ENCODE data around the gene HABP2.

Gene HABP2

GRCh38 chr10:113529575-113529974, 23.3 kb upstream of the HABP2 start:
- H3K14ac ChIP-seq (ENCODE audit: low read length): no peak overlapping the region
- no peak overlapping the region for H2BK12ac ChIP-seq (ENCODE audit: low read length)

DNA sequence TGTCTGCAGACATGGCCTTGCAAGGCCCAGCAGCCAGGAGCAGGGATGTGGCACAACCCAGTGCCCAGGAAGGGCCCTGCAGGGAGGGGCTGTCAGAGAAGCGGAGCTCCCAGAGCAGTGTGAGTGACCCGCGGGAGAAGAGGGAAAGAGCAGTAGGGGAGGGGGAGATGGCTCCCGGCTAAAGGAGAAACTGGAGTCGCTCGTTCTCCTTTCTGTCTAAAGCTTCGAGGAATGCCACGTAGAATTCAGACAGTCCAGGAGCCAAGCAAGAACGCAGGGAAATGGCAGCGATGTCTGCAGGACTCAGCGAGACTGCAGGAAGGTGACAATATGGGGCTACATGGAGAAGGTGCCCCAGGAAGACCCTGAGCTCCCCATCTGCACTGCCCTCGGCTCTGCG, 22.4 kb upstream of the HABP2 start:
- no peak overlapping the region for H3K14ac ChIP-seq (ENCODE audit: low read length)
- whole genome bisulfite sequencing, 2 donors (ENCODE audit: extremely low coverage in 2 of 2, insufficient read length in 2 of 2, insufficient replicate concordance in 1 of 2): no CpG with 5 or more reads among the region's 13 CpGs
- H3K18ac ChIP-seq (ENCODE audit: low read length): peak overlapping the region; percentile 44
- H2BK15ac ChIP-seq (ENCODE audit: low read length): no peak overlapping the region
- no peak overlapping the region for H3K27ac ChIP-seq (replicated peaks; ENCODE audit: low read length)
- no peak overlapping the region for H3K9ac ChIP-seq (ENCODE audit: low read depth, low read length, poor library complexity)
- H3K36me3 ChIP-seq (replicated peaks in 1 of 2; ENCODE audit: control insufficient read depth in 2 of 2, insufficient read depth in 2 of 2, low read length in 2 of 2): no peaks in the 10 kb centered on the region
- no peak overlapping the region for H4K91ac ChIP-seq (ENCODE audit: low read depth, low read length, poor library complexity)
- H2BK5ac ChIP-seq (ENCODE audit: low read length): no peak overlapping the region
- H4K8ac ChIP-seq (ENCODE audit: low read depth, low read length): no peak overlapping the region
- no peak overlapping the region for H2BK12ac ChIP-seq (ENCODE audit: low read length)
- DNase-seq (ENCODE audit: low spot score): no peak
- no peak overlapping the region for H3K23ac ChIP-seq (ENCODE audit: low read depth, low read length, poor library complexity)
- H3K4me1 ChIP-seq (ENCODE audit: control insufficient read depth in 2 of 2, insufficient read depth in 1 of 2, low read depth in 1 of 2, low read length in 2 of 2): peaks cover 0 to 4% of the 10 kb centered on the region in 2 donors
- peaks cover 0 to 8% (median 0%) of the 10 kb centered on the region in 3 experiments for H3K27me3 ChIP-seq (ENCODE audit: control insufficient read depth in 3 of 3, insufficient read depth in 3 of 3, low read depth in 1 of 3, low read length in 3 of 3)
- no peak overlapping the region for H2AFZ ChIP-seq (ENCODE audit: low read length)
- H2AK5ac ChIP-seq (ENCODE audit: low read depth, low read length): no peak overlapping the region
- no peak overlapping the region for H3K4ac ChIP-seq (ENCODE audit: low read length)
- no peak overlapping the region for H2BK120ac ChIP-seq (ENCODE audit: low read depth, low read length)
- no peaks in the 10 kb centered on the region for H3K9me3 ChIP-seq (replicated peaks in 1 of 2; ENCODE audit: control insufficient read depth in 2 of 2, insufficient read depth in 1 of 2, low read depth in 1 of 2, low read length in 2 of 2)
- H3K4me2 ChIP-seq (ENCODE audit: insufficient read depth, low read length, poor library complexity, severe bottlenecking): no peak overlapping the region
- H3K79me1 ChIP-seq (ENCODE audit: low read depth, low read length): no peaks in the 10 kb centered on the region
- H3K4me3 ChIP-seq (ENCODE audit: low read length in 2 of 2): no peak overlapping the region

More at GRCh38 chr10:113529575-113529974, 23.3 kb upstream of the HABP2 start:
- Histone ChIP-seq H3K27ac (replicated peaks; ENCODE audit: low read length) (no peak overlapping the region), H3K79me1 (ENCODE audit: low read depth, low read length) (no peaks in the 10 kb centered on the region), H3K4me2 (ENCODE audit: insufficient read depth, low read length, poor library complexity, severe bottlenecking) (no peak overlapping the region), H2AK5ac (ENCODE audit: low read depth, low read length) (no peak overlapping the region), H3K4me1 (ENCODE audit: control insufficient read depth in 2 of 2, insufficient read depth in 1 of 2, low read depth in 1 of 2, low read length in 2 of 2) (peaks cover 0 to 4% of the 10 kb centered on the region in 2 donors), H2BK120ac (ENCODE audit: low read depth, low read length) (no peak overlapping the region), H3K4ac (ENCODE audit: low read length) (no peak overlapping the region), H3K4me3 (ENCODE audit: low read length in 2 of 2) (no peak overlapping the region), H2AFZ (ENCODE audit: low read length) (no peak overlapping the region), H4K91ac (ENCODE audit: low read depth, low read length, poor library complexity) (no peak overlapping the region), H3K9ac (ENCODE audit: low read depth, low read length, poor library complexity) (no peak overlapping the region), H2BK15ac (ENCODE audit: low read length) (no peak overlapping the region), H3K18ac (ENCODE audit: low read length) (peak overlapping the region; percentile 79), H3K9me3 (replicated peaks in 1 of 2; ENCODE audit: control insufficient read depth in 2 of 2, insufficient read depth in 1 of 2, low read depth in 1 of 2, low read length in 2 of 2) (no peaks in the 10 kb centered on the region), H3K36me3 (replicated peaks in 1 of 2; ENCODE audit: control insufficient read depth in 2 of 2, insufficient read depth in 2 of 2, low read length in 2 of 2) (no peaks in the 10 kb centered on the region), H3K27me3 (ENCODE audit: control insufficient read depth in 3 of 3, insufficient read depth in 3 of 3, low read depth in 1 of 3, low read length in 3 of 3) (peaks cover 0 to 8% (median 0%) of the 10 kb centered on the region in 3 experiments), H2BK5ac (ENCODE audit: low read length) (no peak overlapping the region), H4K8ac (ENCODE audit: low read depth, low read length) (no peak overlapping the region), H3K23ac (ENCODE audit: low read depth, low read length, poor library complexity) (no peak overlapping the region)
- no CpG with 5 or more reads among the region's 8 CpGs for WGBS, 2 donors (ENCODE audit: extremely low coverage in 2 of 2, insufficient read length in 2 of 2, insufficient replicate concordance in 1 of 2)
- no peak for DNase-seq (ENCODE audit: low spot score)

DNA sequence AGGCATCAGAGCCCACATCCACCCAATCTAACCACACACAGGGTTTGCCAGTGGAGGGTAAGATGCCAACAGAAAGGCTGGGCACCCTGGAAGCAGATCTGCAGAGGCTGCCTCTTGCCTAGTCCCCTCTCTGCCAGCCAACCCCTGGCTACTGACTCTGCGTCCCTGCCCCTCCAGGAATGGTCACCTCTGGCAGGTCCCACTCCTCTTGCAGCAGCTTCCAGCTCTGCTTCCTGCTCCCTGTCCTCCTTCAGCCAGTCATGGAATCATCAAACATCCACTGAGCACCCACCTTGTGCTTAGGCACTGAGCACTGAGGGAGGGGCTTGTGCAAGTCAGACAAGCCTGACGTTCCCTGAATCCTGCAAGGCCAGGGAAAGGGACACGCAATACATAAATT, 20.1 kb upstream of the HABP2 start:
- Histone ChIP-seq H3K9ac (ENCODE audit: low read depth, low read length, poor library complexity) (peak overlapping the region; percentile 14), H3K9me3 (replicated peaks in 1 of 2; ENCODE audit: control insufficient read depth in 2 of 2, insufficient read depth in 1 of 2, low read depth in 1 of 2, low read length in 2 of 2) (no peaks in the 10 kb centered on the region), H3K23ac (ENCODE audit: low read depth, low read length, poor library complexity) (no peak overlapping the region), H2BK120ac (ENCODE audit: low read depth, low read length) (no peak overlapping the region), H4K91ac (ENCODE audit: low read depth, low read length, poor library complexity) (no peak overlapping the region), H2BK5ac (ENCODE audit: low read length) (no peak overlapping the region), H4K8ac (ENCODE audit: low read depth, low read length) (no peak overlapping the region), H2AK5ac (ENCODE audit: low read depth, low read length) (no peak overlapping the region), H2BK15ac (ENCODE audit: low read length) (no peak overlapping the region), H3K4me3 (ENCODE audit: low read length in 2 of 2) (no peak overlapping the region), H3K27ac (replicated peaks; ENCODE audit: low read length) (no peak overlapping the region), H3K27me3 (ENCODE audit: control insufficient read depth in 3 of 3, insufficient read depth in 3 of 3, low read depth in 1 of 3, low read length in 3 of 3) (peaks cover 0 to 8% (median 0%) of the 10 kb centered on the region in 3 experiments), H3K14ac (ENCODE audit: low read length) (no peak overlapping the region), H2AFZ (ENCODE audit: low read length) (no peak overlapping the region), H2BK12ac (ENCODE audit: low read length) (no peak overlapping the region), H3K79me1 (ENCODE audit: low read depth, low read length) (no peaks in the 10 kb centered on the region), H3K4me1 (ENCODE audit: control insufficient read depth in 2 of 2, insufficient read depth in 1 of 2, low read depth in 1 of 2, low read length in 2 of 2) (peaks cover 0 to 7% of the 10 kb centered on the region in 2 donors), H3K4me2 (ENCODE audit: insufficient read depth, low read length, poor library complexity, severe bottlenecking) (no peak overlapping the region), H3K18ac (ENCODE audit: low read length) (no peak overlapping the region), H3K4ac (ENCODE audit: low read length) (no peak overlapping the region), H3K36me3 (replicated peaks in 1 of 2; ENCODE audit: control insufficient read depth in 2 of 2, insufficient read depth in 2 of 2, low read length in 2 of 2) (no peaks in the 10 kb centered on the region)
- no CpG with 5 or more reads among the region's 3 CpGs for WGBS, 2 donors (ENCODE audit: extremely low coverage in 2 of 2, insufficient read length in 2 of 2, insufficient replicate concordance in 1 of 2)
- no peak for DNase-seq (ENCODE audit: low spot score)

DNA sequence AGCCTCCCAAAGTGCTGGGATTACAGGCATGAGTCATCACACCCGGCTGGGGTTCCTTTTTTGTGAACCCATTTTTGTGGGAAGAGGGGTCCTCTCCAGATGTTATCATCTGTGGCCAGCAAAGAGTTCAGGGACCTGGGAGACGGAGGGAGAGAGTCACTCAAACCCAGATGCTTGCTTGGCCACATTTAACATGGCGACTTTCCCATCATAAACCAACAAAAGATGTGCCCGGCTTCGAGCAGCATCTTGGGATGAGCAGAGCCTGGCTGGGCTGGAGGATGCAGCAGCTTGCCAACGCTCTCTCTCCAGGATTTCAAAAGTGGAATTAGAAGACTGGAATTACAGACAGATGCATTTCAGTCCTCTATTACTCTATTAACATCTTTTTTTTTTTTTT, 19.1 kb upstream of the HABP2 start:
- Histone ChIP-seq H3K4ac (ENCODE audit: low read length) (no peak overlapping the region), H3K9ac (ENCODE audit: low read depth, low read length, poor library complexity) (no peak overlapping the region), H3K9me3 (replicated peaks in 1 of 2; ENCODE audit: control insufficient read depth in 2 of 2, insufficient read depth in 1 of 2, low read depth in 1 of 2, low read length in 2 of 2) (no peaks in the 10 kb centered on the region), H3K14ac (ENCODE audit: low read length) (no peak overlapping the region), H3K27me3 (ENCODE audit: control insufficient read depth in 3 of 3, insufficient read depth in 3 of 3, low read depth in 1 of 3, low read length in 3 of 3) (peaks cover 0 to 5% (median 0%) of the 10 kb centered on the region in 3 experiments), H2BK5ac (ENCODE audit: low read length) (no peak overlapping the region), H4K91ac (ENCODE audit: low read depth, low read length, poor library complexity) (no peak overlapping the region), H2BK15ac (ENCODE audit: low read length) (no peak overlapping the region), H3K18ac (ENCODE audit: low read length) (no peak overlapping the region), H2BK120ac (ENCODE audit: low read depth, low read length) (no peak overlapping the region), H3K36me3 (replicated peaks in 1 of 2; ENCODE audit: control insufficient read depth in 2 of 2, insufficient read depth in 2 of 2, low read length in 2 of 2) (no peaks in the 10 kb centered on the region), H2AFZ (ENCODE audit: low read length) (no peak overlapping the region), H2BK12ac (ENCODE audit: low read length) (no peak overlapping the region), H3K27ac (replicated peaks; ENCODE audit: low read length) (no peak overlapping the region), H3K79me1 (ENCODE audit: low read depth, low read length) (no peaks in the 10 kb centered on the region), H3K4me3 (ENCODE audit: low read length in 2 of 2) (no peak overlapping the region), H3K4me2 (ENCODE audit: insufficient read depth, low read length, poor library complexity, severe bottlenecking) (no peak overlapping the region), H3K4me1 (ENCODE audit: control insufficient read depth in 2 of 2, insufficient read depth in 1 of 2, low read depth in 1 of 2, low read length in 2 of 2) (peaks cover 0 to 7% of the 10 kb centered on the region in 2 donors), H4K8ac (ENCODE audit: low read depth, low read length) (no peak overlapping the region), H3K23ac (ENCODE audit: low read depth, low read length, poor library complexity) (no peak overlapping the region), H2AK5ac (ENCODE audit: low read depth, low read length) (no peak overlapping the region)
- no CpG with 5 or more reads among the region's 6 CpGs for WGBS, 2 donors (ENCODE audit: extremely low coverage in 2 of 2, insufficient read length in 2 of 2, insufficient replicate concordance in 1 of 2)
- DNase-seq (ENCODE audit: low spot score): no peak
